IPS-20b (cell line): Measurements from ENCODE around the gene TNS2.
"Not testable (repeated sequence)": the region's sequence is repeated elsewhere in the genome, so short reads cannot be mapped to it uniquely, and the experiment has no call there.

Source experiments
- H3K27ac ChIP-seq: one replicate; pipeline ENCODE4 v1.5.1; 2013; ENCODE audit warnings: low read length
- H3K27me3 ChIP-seq: 2 replicates; pipeline ENCODE4 v1.6.1; 2013; ENCODE audit warnings: mild to moderate bottlenecking, low read length, inconsistent platforms; ENCODE audit not compliant: insufficient read depth
- H3K36me3 ChIP-seq: 2 replicates; pipeline ENCODE4 v1.6.1; 2013; ENCODE audit warnings: low read depth, mild to moderate bottlenecking, inconsistent platforms, low read length, moderate library complexity; ENCODE audit not compliant: insufficient read depth
- H3K4me1 ChIP-seq: 2 replicates; pipeline ENCODE4 v1.6.1; 2013; ENCODE audit warnings: mild to moderate bottlenecking, control low read depth, inconsistent platforms, low read length, moderate library complexity; ENCODE audit not compliant: insufficient read depth
- H3K4me3 ChIP-seq: 2 replicates; pipeline ENCODE4 v1.5.1; 2013; ENCODE audit warnings: mild to moderate bottlenecking, low read length, inconsistent platforms
- H3K9ac ChIP-seq: 2 replicates; pipeline ENCODE4 v1.6.1; 2013; ENCODE audit warnings: low read depth, mild to moderate bottlenecking, inconsistent platforms, low read length, moderate library complexity
- H3K9me3 ChIP-seq: 2 replicates; pipeline ENCODE4 v1.6.1; 2013; ENCODE audit warnings: mild to moderate bottlenecking, low read depth, low read length, inconsistent platforms; ENCODE audit not compliant: insufficient read depth

TNS2 gene

GRCh38 chr12:53049571-53050318, at the start of gene TNS2:
TSS of gene TNS2 (plus strand) at chr12:53050065. CDS start at chr12:53050186, 121 bp downstream.
- peaks cover 23% of the 10 kb centered on the region for H3K27me3 ChIP-seq
- H3K9ac ChIP-seq = peak within 1 kb of the TSS; percentile 59; the same call in 1 of the 2 replicates
- no peaks in the 10 kb centered on the region for H3K9me3 ChIP-seq
- H3K4me3 ChIP-seq = peak within 1 kb of the TSS; percentile 61; the same call in 1 of the 2 replicates
- H3K4me1 ChIP-seq = peaks cover 38% of the 10 kb centered on the region
- no peaks in the 10 kb centered on the region; the same call in 1 of the 2 replicates for H3K36me3 ChIP-seq
- peak within 1 kb of the TSS; percentile 8 for H3K27ac ChIP-seq

GRCh38 chr12:53004178-53004577, 45.7 kb upstream of the TNS2 start:
- peak overlapping the region; percentile 33 for H3K27ac ChIP-seq

GRCh38 chr12:53004582-53004981, 45.3 kb upstream of the TNS2 start:
- Histone ChIP-seq H3K27ac (peak overlapping the region; percentile 33), H3K9me3 (no peaks in the 10 kb centered on the region), H3K36me3 (peaks cover 23% of the 10 kb centered on the region), H3K4me3 (peak overlapping the region; percentile 94), H3K4me1 (peaks cover 26% of the 10 kb centered on the region; the same call in 1 of the 2 replicates), H3K27me3 (no peaks in the 10 kb centered on the region; the same call in 1 of the 2 replicates), H3K9ac (peak overlapping the region; percentile 90; the same call in 1 of the 2 replicates)

More at GRCh38 chr12:53004178-53004577, 45.7 kb upstream of the TNS2 start:
- peak overlapping the region; percentile 90; the same call in 1 of the 2 replicates for H3K9ac ChIP-seq
- H3K36me3 ChIP-seq = peaks cover 19% of the 10 kb centered on the region
- H3K27me3 ChIP-seq = no peaks in the 10 kb centered on the region; the same call in 1 of the 2 replicates
- peak overlapping the region; percentile 94 for H3K4me3 ChIP-seq
- H3K4me1 ChIP-seq = peaks cover 22% of the 10 kb centered on the region; the same call in 1 of the 2 replicates
- H3K9me3 ChIP-seq = no peaks in the 10 kb centered on the region

- H3K9me3 ChIP-seq = no peaks in the 10 kb centered on the region
- peaks cover 31% of the 10 kb centered on the region for H3K36me3 ChIP-seq
- peak overlapping the region; percentile 94 for H3K4me3 ChIP-seq
- no peaks in the 10 kb centered on the region for H3K27me3 ChIP-seq
- H3K9ac ChIP-seq = peak overlapping the region; percentile 90
- H3K4me1 ChIP-seq = peaks cover 31% of the 10 kb centered on the region; the same call in 1 of the 2 replicates
- H3K27ac ChIP-seq = peak overlapping the region; percentile 33
These were observed 44.5 kb upstream of the TNS2 start for GRCh38 chr12:53005215-53005985.

GRCh38 chr12:53005986-53006809, 43.7 kb upstream of the TNS2 start, which contains the start of gene EIF4B:
TSS of gene EIF4B (plus strand) at chr12:53006456. CDS start at chr12:53006484, 28 bp downstream.
- Histone ChIP-seq H3K4me1 (peaks cover 31% of the 10 kb centered on the region; the same call in 1 of the 2 replicates), H3K27me3 (no peaks in the 10 kb centered on the region), H3K27ac (peak within 1 kb of the TSS; percentile 99), H3K36me3 (peaks cover 39% of the 10 kb centered on the region), H3K4me3 (peak within 1 kb of the TSS; percentile 94), H3K9ac (peak within 1 kb of the TSS; percentile 100), H3K9me3 (no peaks in the 10 kb centered on the region)

- no peaks in the 10 kb centered on the region for H3K27me3 ChIP-seq
- H3K9me3 ChIP-seq = no peaks in the 10 kb centered on the region
- peaks cover 46% of the 10 kb centered on the region for H3K36me3 ChIP-seq
- peak overlapping the region; percentile 100 for H3K9ac ChIP-seq
- H3K27ac ChIP-seq = peak overlapping the region; percentile 99
- peaks cover 31% of the 10 kb centered on the region; the same call in 1 of the 2 replicates for H3K4me1 ChIP-seq
- peak overlapping the region; percentile 94 for H3K4me3 ChIP-seq
These were observed 43.0 kb upstream of the TNS2 start for GRCh38 chr12:53006810-53007309.

- Histone ChIP-seq H3K36me3 (peaks cover 50% of the 10 kb centered on the region), H3K27me3 (no peaks in the 10 kb centered on the region), H3K9me3 (no peaks in the 10 kb centered on the region), H3K27ac (peak overlapping the region; percentile 99), H3K4me3 (peak overlapping the region; percentile 94), H3K9ac (peak overlapping the region; percentile 100), H3K4me1 (peaks cover 31% of the 10 kb centered on the region; the same call in 1 of the 2 replicates)
These were observed 42.5 kb upstream of the TNS2 start for GRCh38 chr12:53007343-53007742.

GRCh38 chr12:53008760-53009159, 41.1 kb upstream of the TNS2 start:
- Histone ChIP-seq H3K4me1 (peaks cover 31% of the 10 kb centered on the region; the same call in 1 of the 2 replicates), H3K4me3 (peak overlapping the region; percentile 94), H3K9ac (peak overlapping the region; percentile 100; the same call in 1 of the 2 replicates), H3K36me3 (peaks cover 60% of the 10 kb centered on the region)
- not testable (repeated sequence) for H3K9me3 ChIP-seq, H3K27ac ChIP-seq, H3K27me3 ChIP-seq

- Histone ChIP-seq H3K9me3 (no peaks in the 10 kb centered on the region), H3K4me1 (peaks cover 22% of the 10 kb centered on the region; the same call in 1 of the 2 replicates), H3K27me3 (no peaks in the 10 kb centered on the region), H3K36me3 (peaks cover 78% of the 10 kb centered on the region), H3K4me3 (0 out of 2 replicates have a peak overlapping the region, but pooled peaks have one; percentile 94), H3K27ac (no peak overlapping the region), H3K9ac (no peak overlapping the region; the same call in 1 of the 2 replicates)
These were observed 38.9 kb upstream of the TNS2 start for GRCh38 chr12:53010955-53011354.

GRCh38 chr12:53011889-53012288, 38.0 kb upstream of the TNS2 start:
- Histone ChIP-seq H3K9ac (peak overlapping the region; percentile 47; the same call in 1 of the 2 replicates), H3K9me3 (no peaks in the 10 kb centered on the region), H3K36me3 (peaks cover 87% of the 10 kb centered on the region), H3K4me3 (no peak overlapping the region), H3K4me1 (peaks cover 22% of the 10 kb centered on the region; the same call in 1 of the 2 replicates), H3K27me3 (no peaks in the 10 kb centered on the region), H3K27ac (no peak overlapping the region)
